ENCODE measurements around the gene NPIPB9.
A peak's percentile ranks its signal among the peaks of the same experiment; 100 is the strongest.
"Not testable (repeated sequence)": the region's sequence is repeated elsewhere in the genome, so short reads cannot be mapped to it uniquely, and the experiment has no call there.

Gene NPIPB9

DNA sequence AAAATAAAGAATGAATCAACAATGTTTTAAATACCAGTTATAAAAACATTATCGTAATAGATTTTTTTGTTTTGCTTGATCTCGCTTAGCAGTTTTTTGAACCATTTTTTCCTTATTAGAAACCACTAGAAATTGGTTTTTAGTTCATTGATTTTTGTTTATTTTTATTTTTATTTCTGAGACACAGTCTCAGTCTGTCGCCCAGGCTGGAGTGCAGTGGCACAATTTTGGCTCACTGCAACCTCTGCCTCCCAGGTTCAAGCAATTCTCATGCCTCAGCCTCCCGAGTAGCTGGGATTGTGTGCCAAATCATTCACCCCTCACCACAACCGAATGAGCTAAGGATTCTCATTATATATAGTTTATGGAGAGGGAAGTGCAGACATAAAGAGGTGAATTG is at the start of gene NPIPB9:
NPIPB9 (plus strand) TSS at position 301 of the 400 bp plus-strand sequence.
- DNase-seq, result not testable (repeated sequence)

DNA sequence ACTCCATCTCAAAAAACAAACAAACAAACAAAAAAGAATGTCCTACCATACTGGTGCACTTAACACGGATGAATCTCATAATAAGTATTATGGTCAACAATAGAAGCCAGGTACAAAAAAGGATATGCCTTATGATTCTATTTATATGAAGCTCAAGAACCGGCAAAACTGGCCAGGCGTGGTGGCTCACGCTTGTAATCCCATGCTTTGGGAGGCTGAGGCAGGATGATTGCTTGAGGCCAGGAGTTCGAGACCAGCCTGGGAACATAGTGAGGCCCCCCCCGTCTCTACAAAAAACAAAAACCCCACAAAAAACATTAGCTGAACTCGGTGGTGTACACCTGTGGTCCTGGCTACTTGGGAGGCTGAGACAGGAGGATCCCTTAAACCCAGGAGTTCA is 47.3 kb upstream of the NPIPB9 start:
- DNase-seq, result not testable (repeated sequence)

DNA sequence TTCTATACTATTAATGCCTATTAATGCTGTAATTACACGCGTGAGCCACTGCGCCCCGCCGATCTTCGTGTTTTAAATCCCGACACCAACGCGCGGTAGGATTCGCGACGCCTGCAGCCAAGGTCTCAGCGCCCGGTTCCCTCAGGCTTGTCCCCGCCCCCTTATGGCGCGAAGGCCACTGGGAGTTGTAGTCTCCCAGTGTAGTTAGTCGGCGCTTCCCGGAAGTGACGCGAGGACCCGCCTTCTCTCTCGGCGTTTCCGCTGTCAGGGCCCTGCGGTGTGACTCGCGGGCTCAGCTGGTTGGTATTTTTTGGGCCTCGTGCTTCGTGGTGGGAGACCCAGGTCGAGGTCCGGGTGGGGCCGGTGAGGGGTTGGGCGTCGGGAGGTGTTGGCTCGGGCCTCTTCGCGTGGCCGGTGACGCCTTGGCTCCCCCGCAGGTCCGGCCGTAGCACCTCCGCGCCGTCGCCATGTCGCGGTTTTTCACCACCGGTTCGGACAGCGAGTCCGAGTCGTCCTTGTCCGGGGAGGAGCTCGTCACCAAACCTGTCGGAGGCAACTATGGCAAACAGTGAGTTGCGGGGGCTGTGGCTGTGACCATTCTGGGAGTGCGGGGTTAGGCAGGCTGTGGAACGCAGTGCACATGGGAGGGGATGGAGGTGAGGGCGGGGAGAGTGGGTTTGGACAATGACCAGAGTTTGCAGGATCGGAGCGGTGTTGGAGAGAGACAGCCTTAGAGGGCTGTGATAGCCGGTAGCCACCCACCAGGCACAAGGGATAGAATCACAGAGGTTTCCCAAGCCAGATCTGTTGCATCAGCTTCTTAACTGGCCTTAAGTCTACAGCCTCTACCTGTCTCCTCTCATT is 40.1 kb upstream of the NPIPB9 start, which contains the start of gene EIF3C:
EIF3C (plus strand) TSS at position 245 of the 864 bp plus-strand sequence; CDS start at position 468, 223 bp downstream.
- DNase-seq, result not testable (repeated sequence)

DNA sequence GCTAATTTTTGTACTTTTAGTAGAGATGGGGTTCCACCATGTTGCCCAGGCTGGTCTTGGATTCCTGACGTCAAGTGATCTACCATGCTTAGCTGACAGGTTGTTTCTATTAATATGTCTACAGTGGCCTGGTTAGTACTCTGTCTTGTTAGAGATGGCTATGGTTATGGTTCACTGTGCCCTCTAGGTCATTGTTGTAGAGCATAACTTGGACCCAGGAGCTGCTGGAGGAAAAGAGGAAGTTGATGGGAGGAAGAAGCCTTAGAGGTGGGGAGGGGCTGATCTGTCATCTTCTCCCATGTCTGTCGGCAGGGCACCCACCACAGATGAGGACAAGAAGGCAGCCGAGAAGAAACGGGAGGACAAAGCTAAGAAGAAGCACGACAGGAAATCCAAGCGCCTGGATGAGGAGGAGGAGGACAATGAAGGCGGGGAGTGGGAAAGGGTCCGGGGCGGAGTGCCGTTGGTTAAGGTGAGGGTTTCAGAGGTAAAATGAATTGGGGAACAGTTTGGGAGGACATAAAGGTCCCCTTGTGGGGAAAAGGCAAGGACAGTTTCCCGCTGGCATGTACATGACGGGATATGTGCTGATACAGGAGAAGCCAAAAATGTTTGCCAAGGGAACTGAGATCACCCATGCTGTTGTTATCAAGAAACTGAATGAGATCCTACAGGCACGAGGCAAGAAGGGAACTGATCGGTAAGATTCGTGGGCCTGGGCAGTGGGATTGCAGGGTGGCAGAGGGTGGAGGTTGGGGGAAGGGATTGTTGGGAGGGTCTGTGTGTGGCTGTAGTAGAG is 28.5 kb upstream of the NPIPB9 start:
- DNase-seq, result peak; percentile 30

DNA sequence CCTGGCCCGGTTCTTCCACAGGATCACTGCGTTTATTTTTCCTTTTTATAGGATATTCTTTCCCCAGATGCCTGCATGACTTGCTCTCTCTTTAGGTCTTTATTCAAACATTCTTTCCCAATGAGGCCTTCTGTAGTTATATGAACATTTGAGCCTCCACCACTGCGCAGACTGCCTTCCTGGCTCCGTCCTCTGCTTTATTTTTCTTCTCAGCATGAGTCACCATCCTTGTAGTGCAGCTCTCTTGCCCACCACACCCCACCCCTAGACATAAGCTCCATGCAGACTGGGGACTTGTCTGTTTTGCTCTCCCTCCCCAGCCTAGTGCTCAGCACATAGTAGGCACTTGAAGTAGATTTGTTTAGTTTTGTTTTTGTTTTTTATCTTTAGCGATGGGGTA is 20.3 kb upstream of the NPIPB9 start:
- not testable (repeated sequence) for DNase-seq

DNA sequence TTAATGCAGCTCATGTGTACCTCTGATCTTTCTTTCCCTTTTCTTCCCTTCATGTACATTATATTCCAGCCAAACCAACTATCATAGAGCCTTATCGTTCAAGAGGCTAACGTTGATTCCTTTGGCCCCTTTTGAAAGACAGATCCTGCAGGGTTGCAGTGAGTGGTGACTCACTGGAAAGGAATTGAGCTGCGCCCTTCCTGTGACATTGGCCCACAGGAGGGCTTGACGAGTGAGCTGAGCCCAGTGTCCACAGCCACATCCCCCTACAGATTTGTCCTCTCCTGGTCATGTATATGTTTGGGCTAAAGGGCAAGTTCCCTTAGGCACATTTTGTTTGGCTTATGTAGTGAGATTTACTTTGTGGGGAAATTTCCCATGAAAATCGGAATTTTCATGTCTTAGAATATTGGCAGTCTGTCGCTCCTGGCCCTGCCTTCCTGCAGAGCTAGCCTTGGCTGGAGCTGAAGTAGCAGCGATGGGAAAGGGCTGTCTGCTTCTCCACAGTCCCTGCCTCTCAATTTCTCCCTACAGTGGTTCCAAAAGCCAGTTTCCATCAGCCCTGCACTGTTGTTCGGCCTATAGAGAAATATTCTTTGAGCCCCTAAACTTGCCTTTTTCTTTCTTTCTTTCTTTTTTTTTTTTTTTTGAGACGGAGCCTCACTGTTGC is 19.0 kb upstream of the NPIPB9 start:
- DNase-seq, result not testable (repeated sequence)

DNA sequence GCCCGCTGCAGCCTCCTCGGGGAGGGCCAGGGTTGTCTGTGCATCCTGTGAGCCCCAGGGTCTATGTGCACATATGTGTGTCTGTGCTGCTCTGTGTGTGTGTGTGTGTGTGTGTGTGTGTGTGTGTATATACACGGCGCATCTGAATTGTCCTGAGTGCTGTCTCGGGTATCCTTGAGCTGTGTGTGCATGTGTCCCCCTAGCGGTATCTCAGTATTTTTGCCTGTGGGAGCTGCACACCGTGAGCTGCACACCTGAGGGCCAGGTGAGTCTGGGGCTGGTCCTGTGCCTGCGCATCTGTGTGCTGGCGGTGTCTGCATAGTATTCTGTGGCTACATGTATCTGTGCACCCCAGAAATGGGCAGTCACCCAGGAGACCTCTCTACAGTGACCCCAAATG is 11.8 kb upstream of the NPIPB9 start:
- DNase-seq, result not testable (repeated sequence)

DNA sequence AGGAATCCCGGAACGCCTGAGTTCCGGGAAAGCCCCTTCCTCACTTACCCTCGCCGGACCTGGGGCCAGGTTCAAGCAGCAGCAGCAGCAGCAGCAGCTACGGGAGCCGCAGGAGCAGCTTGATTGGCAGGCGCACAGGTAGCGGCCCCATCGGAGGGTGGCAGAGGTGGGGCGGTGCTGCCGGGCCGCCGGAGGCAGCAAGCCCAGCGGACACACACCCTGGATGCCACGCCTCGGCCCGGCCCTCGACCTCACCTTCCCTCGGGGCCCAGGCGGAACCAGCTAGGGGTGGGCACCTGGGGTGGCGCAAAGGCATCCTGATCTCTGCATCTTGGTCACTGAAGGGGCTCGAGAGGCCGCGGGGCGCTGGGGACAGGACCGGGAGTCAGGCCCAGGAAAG is 11.0 kb upstream of the NPIPB9 start:
- peak; percentile 45 for DNase-seq

DNA sequence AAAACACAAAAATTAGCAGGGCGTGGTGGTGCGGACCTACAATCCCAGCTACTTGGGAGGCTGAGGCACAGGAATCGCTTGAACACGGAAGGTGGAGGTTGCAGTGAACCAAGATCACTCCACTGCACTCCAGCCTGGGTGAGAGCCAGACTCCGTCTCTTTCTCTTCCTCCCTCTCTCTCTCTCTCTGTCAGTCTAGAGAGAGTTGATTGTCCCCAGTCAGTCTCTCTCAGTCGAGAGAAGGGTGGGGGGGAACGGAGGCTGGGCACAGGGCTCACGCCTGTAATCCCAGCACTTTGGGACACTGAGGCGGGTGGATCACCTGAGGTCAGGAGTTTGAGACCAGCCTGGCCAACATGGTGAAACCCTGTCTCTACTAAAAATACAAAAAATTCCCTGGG is 10.3 kb upstream of the NPIPB9 start:
- peak; percentile 37 for DNase-seq

DNA sequence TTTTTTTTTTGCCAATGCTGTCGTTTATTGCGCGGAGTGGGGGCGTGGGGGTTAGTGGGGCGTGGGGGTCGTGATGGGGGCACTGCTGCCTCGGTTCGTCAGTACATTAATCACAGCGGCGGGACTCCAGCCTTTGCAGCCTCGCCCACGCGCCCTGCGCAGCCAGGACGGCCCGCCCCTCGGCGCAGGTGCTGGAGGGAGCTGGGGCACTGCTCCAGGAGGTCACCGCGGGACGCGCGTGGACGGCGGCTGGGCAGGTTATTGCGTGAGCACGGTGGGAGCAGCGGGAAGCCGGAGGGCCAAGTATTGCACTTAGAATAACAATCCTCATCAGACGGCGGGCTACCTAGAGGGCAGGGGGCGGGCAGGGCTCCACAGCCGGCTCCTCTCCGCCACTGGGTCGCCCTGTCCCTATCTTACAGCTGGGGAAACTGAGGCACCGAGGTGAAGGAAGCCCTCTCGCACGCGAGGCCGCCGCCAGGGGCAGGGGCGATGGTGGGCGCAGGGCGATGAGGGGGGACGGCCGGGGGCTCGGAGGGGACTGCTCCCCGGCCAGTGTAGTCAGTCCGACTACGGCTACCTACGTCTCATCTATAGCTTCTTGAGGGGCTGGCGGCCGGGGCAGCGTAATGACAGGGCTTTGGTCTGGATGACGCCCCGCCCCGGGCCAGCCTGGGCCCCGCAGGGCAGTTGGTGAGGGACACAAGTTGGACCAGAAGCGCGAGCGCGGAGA is 4.8 kb upstream of the NPIPB9 start:
- peak; percentile 41 for DNase-seq

DNA sequence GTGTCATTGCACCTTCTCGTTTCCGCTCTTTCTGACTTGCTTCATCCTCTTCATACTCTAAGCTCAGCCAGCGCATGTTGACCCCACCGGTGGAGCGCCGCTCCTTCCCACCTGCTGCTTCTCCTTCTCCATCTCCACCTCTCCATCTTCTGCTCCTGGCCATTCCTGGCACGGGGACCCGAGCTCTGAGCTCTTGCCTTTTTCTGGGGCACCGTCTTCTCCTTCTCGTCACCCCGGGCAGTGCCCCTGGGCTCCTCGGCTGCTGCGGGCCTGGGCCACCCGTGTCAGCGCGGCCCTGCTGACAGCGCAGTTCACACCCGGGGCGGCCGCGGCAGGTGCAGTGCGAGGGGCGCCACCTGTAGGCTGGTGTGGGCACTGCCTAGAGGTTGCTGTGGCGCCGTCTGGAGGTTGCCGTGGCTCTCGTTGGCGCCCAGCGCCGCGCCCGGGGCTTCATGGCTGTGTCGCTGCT is 1.6 kb upstream of the NPIPB9 start:
- peak; percentile 68 for DNase-seq

DNA sequence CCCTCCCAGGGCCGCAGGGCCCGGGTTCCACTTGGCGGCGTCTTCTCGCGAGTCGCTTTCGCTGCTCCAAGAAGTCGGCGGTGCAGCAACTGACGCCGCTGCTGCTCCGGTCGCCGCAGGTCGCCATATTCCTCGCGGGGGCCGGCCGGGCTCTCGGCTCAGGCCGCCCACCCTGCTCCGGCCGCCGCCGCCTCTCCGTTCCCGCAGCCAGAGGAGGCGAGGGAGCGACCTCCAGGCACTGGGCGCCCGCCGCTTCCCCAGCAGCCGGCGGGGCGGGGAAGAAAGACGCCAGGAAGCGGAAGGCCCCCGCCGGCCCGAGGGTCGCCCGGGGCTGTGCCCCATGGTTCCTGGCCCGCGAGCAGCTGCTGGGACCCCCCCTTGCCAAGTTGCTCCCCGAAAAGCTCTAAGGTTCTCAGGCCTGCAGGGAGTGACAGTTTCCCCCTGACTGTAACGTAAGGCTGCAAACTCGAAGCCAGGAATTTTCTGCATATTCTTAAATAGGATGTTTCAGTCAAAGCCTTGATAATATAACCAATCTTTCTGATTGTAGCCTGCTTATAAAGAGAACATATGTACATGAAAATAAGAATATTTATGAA is 1.0 kb upstream of the NPIPB9 start:
- not testable (repeated sequence) for DNase-seq

DNA sequence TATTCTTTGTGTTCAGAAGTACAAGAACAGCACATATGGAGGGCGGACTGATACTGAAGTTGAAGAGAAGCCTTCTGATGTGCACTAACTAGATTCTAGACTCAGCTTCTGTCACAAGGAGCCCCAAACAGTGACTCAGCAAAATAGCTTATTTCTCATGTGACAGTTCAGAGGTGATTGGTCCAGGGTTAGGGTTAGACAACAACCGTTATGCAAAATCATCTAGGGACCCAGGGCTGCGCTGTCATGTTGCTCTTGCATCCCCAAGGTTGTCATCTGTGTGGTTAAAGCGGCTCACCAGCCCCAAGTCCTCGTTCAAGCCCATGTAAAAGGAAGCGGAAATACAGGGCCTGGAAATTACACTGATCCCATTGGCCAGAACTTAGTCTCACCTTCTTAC is 30.1 kb downstream of the NPIPB9 start:
- DNase-seq, result not testable (repeated sequence)

DNA sequence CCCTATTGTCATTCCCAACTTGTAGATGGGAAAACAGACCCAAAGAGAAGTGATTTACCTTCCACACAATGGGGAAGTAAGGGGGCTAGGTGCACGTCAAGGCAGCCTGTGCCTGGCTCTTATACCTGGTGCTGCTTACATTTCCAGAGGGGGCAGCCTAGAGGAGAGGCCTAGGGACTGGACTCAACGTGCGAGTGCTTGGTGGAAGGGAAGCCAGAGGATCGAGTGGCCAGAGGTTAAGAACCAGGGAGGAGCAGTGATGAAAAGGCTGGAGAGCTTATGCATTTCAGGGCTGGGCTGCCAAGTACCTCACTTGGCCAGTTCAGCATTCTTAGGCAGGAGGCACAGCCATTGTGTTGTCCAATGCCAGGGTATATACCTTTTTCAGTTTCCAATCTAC is 30.8 kb downstream of the NPIPB9 start:
- not testable (repeated sequence) for DNase-seq

DNA sequence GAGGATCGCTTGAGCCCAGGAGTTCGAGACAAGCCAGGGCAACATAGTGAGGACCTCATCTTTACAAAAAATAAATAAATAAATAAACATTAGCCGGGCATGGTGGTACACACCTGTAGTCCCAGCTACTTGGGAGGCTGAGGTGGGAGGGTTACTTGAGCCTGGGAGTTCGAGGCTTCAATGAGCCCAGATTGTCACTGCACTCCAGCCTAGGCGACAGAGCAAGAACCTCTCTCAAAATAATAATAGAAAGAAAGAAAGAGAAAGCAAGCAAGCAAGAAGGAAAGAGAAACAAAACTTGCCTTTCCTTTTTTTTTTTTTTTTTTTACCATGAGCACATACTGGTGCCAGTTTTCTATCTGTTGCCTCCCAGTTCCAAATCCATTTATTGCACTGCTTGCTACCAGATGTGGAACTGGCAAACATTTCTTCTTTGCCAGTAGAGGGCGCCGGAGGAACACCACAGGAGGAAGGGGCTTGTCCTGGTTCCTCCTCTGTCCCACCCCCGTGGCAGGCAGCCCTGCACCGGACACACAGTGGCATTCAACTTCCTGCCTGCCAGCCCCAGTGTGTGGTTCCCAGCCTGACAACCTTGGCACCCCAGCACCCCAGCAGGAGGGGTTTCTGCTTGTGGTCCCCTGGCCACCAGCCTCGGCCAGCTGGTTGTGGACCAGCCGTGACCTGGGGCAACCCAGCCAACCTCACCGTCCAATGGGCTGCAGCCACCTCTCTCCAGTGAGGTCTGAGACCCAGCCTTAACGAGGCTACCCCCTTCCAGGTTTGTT is 50.8 kb downstream of the NPIPB9 start:
- DNase-seq, result peak; percentile 62

DNA sequence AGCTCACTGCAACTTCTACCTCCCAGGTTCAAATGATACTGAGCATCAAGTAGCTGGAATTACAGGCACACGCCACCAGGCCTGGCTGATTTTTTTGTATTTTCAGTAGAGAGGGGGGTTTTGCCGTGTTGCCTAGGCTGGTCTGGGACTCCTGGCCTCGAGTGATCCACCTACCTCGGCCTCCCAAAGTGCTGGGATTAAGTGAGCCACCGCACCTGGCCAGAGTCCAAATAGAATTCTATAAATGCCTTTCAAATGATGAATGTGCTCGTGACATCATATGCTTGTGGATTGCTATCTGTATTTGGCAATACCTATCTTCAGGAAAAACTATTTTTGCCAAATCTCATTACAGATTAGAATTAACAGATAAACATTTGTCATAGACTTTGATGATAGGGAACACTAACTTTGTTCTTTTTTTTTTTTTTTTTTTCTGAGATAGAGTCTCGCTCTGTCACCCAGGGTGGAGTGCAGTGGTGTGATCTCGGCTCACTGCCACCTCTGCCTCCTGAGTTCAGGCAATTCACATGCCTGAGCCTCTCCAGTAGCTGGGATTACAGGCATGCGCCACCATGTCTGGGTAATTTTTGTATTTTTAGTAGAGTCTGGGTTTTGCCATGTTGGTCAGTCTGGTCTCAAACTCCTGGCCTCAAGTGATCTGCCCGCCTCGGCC is 56.0 kb downstream of the NPIPB9 start:
- DNase-seq, result not testable (repeated sequence)

DNA sequence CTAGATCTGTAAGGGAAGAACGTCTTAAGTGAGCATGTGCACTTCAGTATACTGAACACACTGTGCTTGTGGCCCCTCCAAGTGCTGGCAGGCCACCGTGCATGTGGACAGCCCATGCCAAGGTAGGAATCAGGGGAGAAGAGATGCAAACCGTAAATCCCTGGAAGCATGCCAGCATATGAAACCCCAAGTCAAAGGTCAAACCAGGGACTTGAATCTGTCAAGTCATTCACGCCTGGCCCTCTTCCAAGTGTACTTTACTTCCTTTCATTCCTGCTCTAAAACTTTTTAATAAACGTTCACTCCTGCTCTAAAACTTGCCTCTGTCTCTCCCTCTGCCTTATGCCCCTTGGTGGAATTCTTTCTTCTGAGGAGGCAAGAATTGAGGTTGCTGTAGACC is 68.4 kb downstream of the NPIPB9 start:
- DNase-seq, result no peak

DNA sequence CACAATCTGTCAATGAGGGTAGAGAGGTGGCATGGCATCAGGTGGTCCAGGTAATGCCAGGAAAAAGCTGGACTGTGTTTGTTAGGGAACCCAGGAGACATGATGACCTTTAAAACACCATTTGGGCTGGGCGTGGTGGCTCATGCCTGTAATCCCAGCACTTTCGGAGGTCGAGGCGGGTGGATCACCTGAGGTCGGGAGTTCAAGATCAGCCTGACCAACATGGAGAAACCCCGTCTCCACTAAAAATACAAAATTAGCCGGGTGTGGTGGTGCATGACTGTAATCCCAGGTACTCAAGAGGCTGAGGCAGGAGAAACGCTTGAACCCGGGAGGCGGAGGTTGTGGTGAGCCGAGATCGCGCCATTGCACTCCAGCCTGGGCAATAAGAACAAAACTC is 69.0 kb downstream of the NPIPB9 start:
- DNase-seq, result not testable (repeated sequence)

DNA sequence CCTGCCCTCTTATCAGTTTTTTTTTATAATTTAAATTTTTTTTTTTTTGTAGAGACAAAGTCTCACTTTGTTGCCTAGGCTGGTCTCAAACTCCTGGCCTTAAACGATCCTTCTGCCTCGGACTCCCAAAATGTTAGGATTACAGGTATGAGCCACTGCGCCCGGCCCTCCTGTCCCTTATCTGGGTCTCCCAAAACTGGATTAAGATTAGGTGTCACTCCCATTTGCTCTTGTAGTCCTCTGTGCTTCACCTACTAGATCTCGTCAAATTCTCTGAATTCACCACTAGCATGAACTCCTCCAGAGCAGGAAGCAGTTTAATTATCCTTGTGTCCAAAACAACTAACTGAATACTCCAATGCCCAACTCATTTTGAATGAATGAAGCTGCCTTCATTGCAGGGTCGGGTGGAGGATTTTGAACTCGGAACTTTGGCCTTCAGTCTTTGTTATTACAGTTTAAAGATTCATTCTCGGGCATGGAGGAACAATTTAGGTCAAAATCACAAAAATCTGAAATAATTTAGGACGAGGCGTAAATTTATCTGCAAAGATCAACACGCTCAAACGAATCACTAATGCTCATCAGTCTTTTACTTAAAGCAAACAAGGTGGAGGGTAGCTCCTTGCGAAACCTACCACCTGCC is 70.4 kb downstream of the NPIPB9 start:
- no peak for DNase-seq

Measured in activated CD8-positive, alpha-beta memory T cell treated with anti-CD3 and anti-CD28 coated beads, Interleukin-2, amount 50 U/mL, for 48 hours (primary cell).